ENCODE results near the gene DSCAM. TPM values are rescaled to one million over a fixed set of nuclear protein-coding genes. Genes with fewer than 3 reads are reported as not detected.

Gene DSCAM
- total RNA-seq, 1 experiment from 2014 or later, result 0.13 TPM

GRCh38 chr21:40547906-40548513 lies 298.9 kb downstream of the DSCAM start (continued):
- TF ChIP-seq OVOL2 (CRISPR knock-in tag; IDR thresholded peaks at IDR 0.05; ENCODE audit: borderline replicate concordance), result no peak
- no peak for TF ChIP-seq MXD4 (CRISPR knock-in tag; IDR thresholded peaks at IDR 0.05; ENCODE audit: borderline replicate concordance)

- peaks cover 34% of the 10 kb centered on the region for H3K9me3 Mint-ChIP-seq
- no peak overlapping the region for H3K4me3 Mint-ChIP-seq
- TF ChIP-seq MAX (CRISPR knock-in tag; IDR thresholded peaks at IDR 0.05) (no peak), CREM (CRISPR knock-in tag; IDR thresholded peaks at IDR 0.05) (no peak), ZBTB43 (CRISPR knock-in tag; IDR thresholded peaks at IDR 0.05) (no peak), STAT6 (CRISPR knock-in tag; conservative IDR thresholded peaks at IDR 0.05; ENCODE audit: low read depth) (no peak), ARID4B (CRISPR knock-in tag; IDR thresholded peaks at IDR 0.05; ENCODE audit: borderline replicate concordance) (no peak), ZNF512 (CRISPR knock-in tag; IDR thresholded peaks at IDR 0.05; ENCODE audit: borderline replicate concordance) (no peak), CTCF (IDR thresholded peaks at IDR 0.05) (no peak), MLX (CRISPR knock-in tag; IDR thresholded peaks at IDR 0.05) (no peak), SMAD4 (CRISPR knock-in tag; IDR thresholded peaks at IDR 0.05) (no peak), SP1 (CRISPR knock-in tag; conservative IDR thresholded peaks at IDR 0.05) (no peak)
- CTCF ChIA-PET, result interaction anchor here (1.0 kb wide), 1 partner anchor 34 kb away, joined by 3 read pairs; no protein-coding TSS in a partner anchor
- peaks cover 25% of the 10 kb centered on the region for H3K4me1 Mint-ChIP-seq
- no peak for ATAC-seq
- POLR2A ChIA-PET, result no interaction called here
- H3K27ac Mint-ChIP-seq, result no peak overlapping the region
- H3K36me3 Mint-ChIP-seq, result peaks cover 20% of the 10 kb centered on the region
- peaks cover 24% of the 10 kb centered on the region for H3K27me3 Mint-ChIP-seq (ENCODE audit: low read depth)
- DNase-seq (ENCODE audit: low spot score), result no peak
These were observed 300.3 kb downstream of the DSCAM start for GRCh38 chr21:40546647-40547046.
